Activated naive CD8-positive, alpha-beta T cell treated with anti-CD3 and anti-CD28 coated beads, Interleukin-2, amount 50 U/mL, for 24 hours (primary cell): Measurements from ENCODE around the gene CETP.
"Not testable (repeated sequence)": the region's sequence is repeated elsewhere in the genome, so short reads cannot be mapped to it uniquely, and the experiment has no call there.

Source experiments
- ATAC-seq: fragments of 150-1000 bp; cut with Tn5 transposase; one replicate; pipeline ENCODE4 v1.10.0; 2021
- DNase-seq: peaks from one replicate; pipeline ENCODE4 v3.0.0; 2021
- H3K27ac Mint-ChIP-seq: one replicate; pipeline ENCODE4 v1.8.0; 2021; ENCODE audit warnings: mild to moderate bottlenecking, mixed read lengths
- H3K27me3 Mint-ChIP-seq: one replicate; pipeline ENCODE4 v1.8.0; 2021; ENCODE audit warnings: mixed read lengths
- H3K36me3 Mint-ChIP-seq: one replicate; pipeline ENCODE4 v1.8.0; 2021; ENCODE audit warnings: low read depth, mixed read lengths
- H3K4me1 Mint-ChIP-seq: one replicate; pipeline ENCODE4 v1.8.0; 2021; ENCODE audit warnings: mixed read lengths
- H3K4me3 Mint-ChIP-seq: one replicate; pipeline ENCODE4 v1.8.0; 2021; ENCODE audit warnings: mild to moderate bottlenecking, moderate library complexity, mixed read lengths
- H3K9me3 Mint-ChIP-seq: one replicate; pipeline ENCODE4 v1.8.0; 2021; ENCODE audit warnings: mixed read lengths

CETP gene

GRCh38 chr16:57000271-57001025 is 38.7 kb downstream of the CETP start:
- peak overlapping the region; percentile 98 for H3K27ac Mint-ChIP-seq
- DNase-seq (peak; percentile 76), ATAC-seq (peak; percentile 93)
- H3K4me1 Mint-ChIP-seq = peaks cover 96% of the 10 kb centered on the region
- H3K4me3 Mint-ChIP-seq = peak overlapping the region; percentile 55
- H3K36me3 Mint-ChIP-seq = peaks cover 54% of the 10 kb centered on the region
- H3K27me3 Mint-ChIP-seq = no peaks in the 10 kb centered on the region
- H3K9me3 Mint-ChIP-seq = peaks cover 3% of the 10 kb centered on the region

GRCh38 chr16:57001026-57001679 is 39.4 kb downstream of the CETP start:
- H3K9me3 Mint-ChIP-seq = peaks cover 3% of the 10 kb centered on the region
- DNase-seq (no peak), ATAC-seq (no peak)
- peak overlapping the region; percentile 98 for H3K27ac Mint-ChIP-seq
- peaks cover 51% of the 10 kb centered on the region for H3K36me3 Mint-ChIP-seq
- peaks cover 95% of the 10 kb centered on the region for H3K4me1 Mint-ChIP-seq
- no peaks in the 10 kb centered on the region for H3K27me3 Mint-ChIP-seq
- peak overlapping the region; percentile 18 for H3K4me3 Mint-ChIP-seq

- Mint-ChIP-seq H3K9me3 (peaks cover 3% of the 10 kb centered on the region), H3K4me3 (peak overlapping the region; percentile 58), H3K27ac (peak overlapping the region; percentile 79), H3K27me3 (no peaks in the 10 kb centered on the region), H3K36me3 (peaks cover 47% of the 10 kb centered on the region), H3K4me1 (peaks cover 91% of the 10 kb centered on the region)
- no peak for DNase-seq
- no peak for ATAC-seq
These were observed 42.0 kb downstream of the CETP start for GRCh38 chr16:57003439-57004386.

- Mint-ChIP-seq H3K4me1 (peaks cover 91% of the 10 kb centered on the region), H3K4me3 (peak overlapping the region; percentile 44), H3K27me3 (no peaks in the 10 kb centered on the region), H3K36me3 (peaks cover 47% of the 10 kb centered on the region), H3K27ac (peak overlapping the region; percentile 79), H3K9me3 (peaks cover 3% of the 10 kb centered on the region)
- DNase-seq = no peak
- ATAC-seq = no peak
These were observed 42.9 kb downstream of the CETP start for GRCh38 chr16:57004387-57005250.

- peaks cover 52% of the 10 kb centered on the region for H3K36me3 Mint-ChIP-seq
- H3K4me3 Mint-ChIP-seq = peak overlapping the region; percentile 17
- not testable (repeated sequence) for ATAC-seq, H3K27me3 Mint-ChIP-seq, H3K27ac Mint-ChIP-seq, DNase-seq, H3K9me3 Mint-ChIP-seq
- H3K4me1 Mint-ChIP-seq = peaks cover 91% of the 10 kb centered on the region
These were observed 43.8 kb downstream of the CETP start for GRCh38 chr16:57005597-57005996.

GRCh38 chr16:57007050-57007449 is 45.3 kb downstream of the CETP start:
- Mint-ChIP-seq H3K9me3 (no peaks in the 10 kb centered on the region), H3K4me3 (peak overlapping the region; percentile 38), H3K27ac (peak overlapping the region; percentile 74), H3K36me3 (peaks cover 47% of the 10 kb centered on the region), H3K27me3 (no peaks in the 10 kb centered on the region), H3K4me1 (peaks cover 93% of the 10 kb centered on the region)
- ATAC-seq (no peak), DNase-seq (no peak)

GRCh38 chr16:57007530-57007929 is 45.8 kb downstream of the CETP start:
- no peak for DNase-seq
- Mint-ChIP-seq H3K4me1 (peaks cover 94% of the 10 kb centered on the region), H3K9me3 (no peaks in the 10 kb centered on the region), H3K27me3 (no peaks in the 10 kb centered on the region), H3K27ac (peak overlapping the region; percentile 74), H3K36me3 (peaks cover 43% of the 10 kb centered on the region), H3K4me3 (no peak overlapping the region)
- ATAC-seq = peak; percentile 38

GRCh38 chr16:57008440-57008839 is 46.7 kb downstream of the CETP start:
- H3K9me3 Mint-ChIP-seq = no peaks in the 10 kb centered on the region
- ATAC-seq (no peak), DNase-seq (no peak)
- peak overlapping the region; percentile 87 for H3K27ac Mint-ChIP-seq
- H3K4me3 Mint-ChIP-seq = no peak overlapping the region
- no peaks in the 10 kb centered on the region for H3K27me3 Mint-ChIP-seq
- H3K4me1 Mint-ChIP-seq = peaks cover 94% of the 10 kb centered on the region
- peaks cover 39% of the 10 kb centered on the region for H3K36me3 Mint-ChIP-seq

GRCh38 chr16:57009643-57010170 is 48.0 kb downstream of the CETP start:
- H3K36me3 Mint-ChIP-seq = peaks cover 29% of the 10 kb centered on the region
- H3K27ac Mint-ChIP-seq = peak overlapping the region; percentile 87
- no peak overlapping the region for H3K4me3 Mint-ChIP-seq
- H3K9me3 Mint-ChIP-seq = no peaks in the 10 kb centered on the region
- ATAC-seq (no peak), DNase-seq (no peak)
- H3K27me3 Mint-ChIP-seq = no peaks in the 10 kb centered on the region
- H3K4me1 Mint-ChIP-seq = peaks cover 94% of the 10 kb centered on the region

- H3K4me3 Mint-ChIP-seq = peak overlapping the region; percentile 15
- peaks cover 24% of the 10 kb centered on the region for H3K36me3 Mint-ChIP-seq
- ATAC-seq (no peak), DNase-seq (no peak)
- peak overlapping the region; percentile 77 for H3K27ac Mint-ChIP-seq
- no peaks in the 10 kb centered on the region for H3K9me3 Mint-ChIP-seq
- H3K27me3 Mint-ChIP-seq = no peaks in the 10 kb centered on the region
- peaks cover 91% of the 10 kb centered on the region for H3K4me1 Mint-ChIP-seq
These were observed 50.6 kb downstream of the CETP start for GRCh38 chr16:57012353-57012752.

- ATAC-seq (no peak), DNase-seq (no peak)
- H3K4me3 Mint-ChIP-seq = peak overlapping the region; percentile 59
- no peaks in the 10 kb centered on the region for H3K9me3 Mint-ChIP-seq
- peaks cover 86% of the 10 kb centered on the region for H3K4me1 Mint-ChIP-seq
- peak overlapping the region; percentile 96 for H3K27ac Mint-ChIP-seq
- H3K27me3 Mint-ChIP-seq = no peaks in the 10 kb centered on the region
- H3K36me3 Mint-ChIP-seq = peaks cover 33% of the 10 kb centered on the region
These were observed 51.5 kb downstream of the CETP start for GRCh38 chr16:57013229-57013628.

GRCh38 chr16:57013902-57014301 is 52.2 kb downstream of the CETP start:
- Mint-ChIP-seq H3K27ac (peak overlapping the region; percentile 96), H3K9me3 (no peaks in the 10 kb centered on the region), H3K4me3 (peak overlapping the region; percentile 59), H3K4me1 (peaks cover 85% of the 10 kb centered on the region), H3K27me3 (no peaks in the 10 kb centered on the region), H3K36me3 (peaks cover 35% of the 10 kb centered on the region)
- ATAC-seq = no peak
- no peak for DNase-seq

GRCh38 chr16:57016301-57016700 is 54.6 kb downstream of the CETP start:
- Mint-ChIP-seq H3K4me3 (peak overlapping the region; percentile 27), H3K4me1 (peaks cover 76% of the 10 kb centered on the region), H3K27me3 (no peaks in the 10 kb centered on the region), H3K9me3 (no peaks in the 10 kb centered on the region), H3K27ac (peak overlapping the region; percentile 86), H3K36me3 (peaks cover 44% of the 10 kb centered on the region)
- ATAC-seq (no peak), DNase-seq (no peak)
